Sigmoid colon (tissue), 3 donors: ENCODE measurements around the gene ARSG.

Source experiments
- CTCF ChIP-seq, 4 experiments: fragments of 450-650 bp in 3 of 4; fragments of 200-600 bp in 1 of 4; IDR thresholded peaks; one replicate each; pipeline ENCODE4 v1.5.1; 2016 to 2019; ENCODE audit warnings: antibody characterized with exemption in 4 of 4, mild to moderate bottlenecking in 3 of 4, moderate library complexity in 2 of 4
- POLR2A ChIP-seq, 2 donors: fragments of 450-650 bp; IDR thresholded peaks; one replicate each; pipeline ENCODE4 v1.6.1; 2016; ENCODE audit warnings: antibody characterized with exemption in 2 of 2, mild to moderate bottlenecking in 2 of 2, moderate library complexity in 2 of 2

- TF ChIP-seq POLR2A (IDR thresholded peaks at IDR 0.05) = no peak
- no peak for TF ChIP-seq CTCF (IDR thresholded peaks at IDR 0.05)
Observed at GRCh38 chr17:68349157-68349556, 57.9 kb downstream of the ARSG start.
